ENCODE results near the gene MAPRE2. TPM values are rescaled to one million over a fixed set of nuclear protein-coding genes. Genes with fewer than 3 reads are reported as not detected.

Gene MAPRE2
- total RNA-seq, 1 experiment from 2014 or later: 14.6 TPM

- DNase-seq (ENCODE audit: low read depth): no peak
Observed at GRCh38 chr18:35121531-35121930, 80.3 kb downstream of the MAPRE2 start.

- no peak for DNase-seq (ENCODE audit: low read depth)
Observed at GRCh38 chr18:35122586-35123224, 81.5 kb downstream of the MAPRE2 start.

- DNase-seq (ENCODE audit: low read depth): no peak
Observed at GRCh38 chr18:35123811-35124210, 82.6 kb downstream of the MAPRE2 start.

- peak; percentile 3 for DNase-seq (ENCODE audit: low read depth)
Observed at GRCh38 chr18:35127201-35127600, 86.0 kb downstream of the MAPRE2 start.

- DNase-seq (ENCODE audit: low read depth): no peak
Observed at GRCh38 chr18:35128675-35129074, 87.5 kb downstream of the MAPRE2 start.

GRCh38 chr18:35130236-35130635, 89.0 kb downstream of the MAPRE2 start:
- DNase-seq (ENCODE audit: low read depth): no peak

GRCh38 chr18:35131387-35132020, 90.3 kb downstream of the MAPRE2 start:
- DNase-seq (ENCODE audit: low read depth): no peak

- DNase-seq (ENCODE audit: low read depth): no peak
Observed at GRCh38 chr18:35132021-35132902, 91.0 kb downstream of the MAPRE2 start.

GRCh38 chr18:35134190-35134730, 93.0 kb downstream of the MAPRE2 start:
- no peak for DNase-seq (ENCODE audit: low read depth)

GRCh38 chr18:35134791-35135531, 93.7 kb downstream of the MAPRE2 start:
- no peak for DNase-seq (ENCODE audit: low read depth)

GRCh38 chr18:35136248-35136647, 95.0 kb downstream of the MAPRE2 start:
- no peak for DNase-seq (ENCODE audit: low read depth)

GRCh38 chr18:35136885-35137284, 95.7 kb downstream of the MAPRE2 start:
- no peak for DNase-seq (ENCODE audit: low read depth)

GRCh38 chr18:35137632-35138031, 96.4 kb downstream of the MAPRE2 start:
- no peak for DNase-seq (ENCODE audit: low read depth)

- no peak for DNase-seq (ENCODE audit: low read depth)
Observed at GRCh38 chr18:35138773-35139172, 97.6 kb downstream of the MAPRE2 start.

- no peak for DNase-seq (ENCODE audit: low read depth)
Observed at GRCh38 chr18:35139517-35139916, 98.3 kb downstream of the MAPRE2 start.

GRCh38 chr18:35141077-35141476, 99.9 kb downstream of the MAPRE2 start:
- no peak for DNase-seq (ENCODE audit: low read depth)

- DNase-seq (ENCODE audit: low read depth): no peak
Observed at GRCh38 chr18:35141567-35142274, 100.5 kb downstream of the MAPRE2 start.

- DNase-seq (ENCODE audit: low read depth): no peak
Observed at GRCh38 chr18:35142275-35142615, 101.0 kb downstream of the MAPRE2 start.

GRCh38 chr18:35143622-35144596, 102.7 kb downstream of the MAPRE2 start:
- peak; percentile 42 for DNase-seq (ENCODE audit: low read depth)

- no peak for DNase-seq (ENCODE audit: low read depth)
Observed at GRCh38 chr18:35144698-35145097, 103.5 kb downstream of the MAPRE2 start.
